GM19397 (cell line): Measurements from ENCODE around the gene HOXB5.

Source experiments
- ATAC-seq: cut with Tn5 transposase; IDR thresholded peaks from one replicate; pipeline ENCODE4 v1.9.1; 2021; ENCODE audit warnings: mild to moderate bottlenecking, moderate library complexity; ENCODE audit not compliant: unreplicated experiment

The HOXB5 gene

GRCh38 chr17:48576479-48577309 lies 16.9 kb downstream of the HOXB5 start:
- no peak for ATAC-seq

GRCh38 chr17:48575673-48576478 lies 17.7 kb downstream of the HOXB5 start:
- ATAC-seq = no peak

GRCh38 chr17:48575066-48575582 lies 18.5 kb downstream of the HOXB5 start:
- ATAC-seq = no peak

DNA sequence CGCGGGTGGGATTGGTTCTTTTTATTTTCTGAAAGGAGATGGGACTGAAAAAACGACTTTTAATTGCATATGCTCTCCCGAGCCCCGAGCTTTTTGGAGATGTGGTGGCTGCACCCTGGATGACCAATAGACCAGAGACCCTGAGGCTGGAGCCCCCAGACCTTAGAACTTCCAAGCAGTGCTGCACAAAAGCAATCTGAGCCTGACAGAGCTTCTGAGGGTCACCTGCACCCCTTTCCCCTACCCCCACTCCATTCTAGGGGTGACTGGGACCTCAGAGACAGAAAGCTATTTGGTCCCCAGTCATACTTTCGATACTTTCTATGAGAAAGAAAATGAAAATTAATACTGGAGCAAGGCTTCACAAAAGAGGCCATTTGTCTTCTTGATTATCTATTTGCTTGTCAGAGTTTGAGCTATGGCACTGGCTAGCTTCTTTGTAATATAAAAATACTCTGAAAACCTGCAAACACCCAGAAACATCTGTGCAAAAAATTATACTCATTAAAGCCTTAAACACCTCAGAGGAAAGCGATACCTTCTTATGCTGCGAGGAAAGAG lies 19.0 kb downstream of the HOXB5 start:
- ATAC-seq = no peak

GRCh38 chr17:48571826-48572417 lies 21.7 kb downstream of the HOXB5 start:
- no peak for ATAC-seq

- no peak for ATAC-seq
Measured at GRCh38 chr17:48571024-48571818, 22.4 kb downstream of the HOXB5 start.

- no peak for ATAC-seq
Measured at GRCh38 chr17:48570325-48571023, 23.1 kb downstream of the HOXB5 start.

DNA sequence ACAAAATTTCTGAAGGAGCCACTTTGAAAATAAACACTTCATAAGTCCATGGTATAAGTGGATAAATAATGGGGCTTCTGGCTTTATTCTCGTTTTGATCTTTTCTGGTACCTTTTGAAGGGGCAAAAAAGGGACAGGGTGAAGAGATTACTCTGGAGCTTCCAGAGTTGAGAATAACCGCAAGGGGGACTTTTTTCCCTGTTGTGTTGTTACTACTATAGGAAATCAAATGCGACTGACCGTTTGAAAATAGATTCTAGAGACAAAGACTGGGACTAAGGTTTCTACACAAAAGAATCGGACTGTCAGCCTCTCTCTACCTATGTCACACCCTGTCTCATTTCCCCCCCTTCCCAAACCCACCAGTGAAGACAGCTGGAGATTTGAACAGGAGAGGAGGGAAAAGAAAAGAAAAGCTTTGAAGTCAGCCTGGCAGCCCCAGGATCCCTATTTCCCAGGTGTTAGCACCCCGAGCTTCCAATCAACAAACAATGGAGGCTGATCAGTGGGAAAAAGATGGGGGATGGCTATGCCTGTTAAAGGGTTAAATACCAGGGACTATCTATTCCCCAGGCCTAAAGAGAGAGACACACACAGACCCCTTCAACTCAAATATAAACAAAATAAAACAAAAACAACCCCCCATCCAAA lies 23.8 kb downstream of the HOXB5 start:
- ATAC-seq = no peak

DNA sequence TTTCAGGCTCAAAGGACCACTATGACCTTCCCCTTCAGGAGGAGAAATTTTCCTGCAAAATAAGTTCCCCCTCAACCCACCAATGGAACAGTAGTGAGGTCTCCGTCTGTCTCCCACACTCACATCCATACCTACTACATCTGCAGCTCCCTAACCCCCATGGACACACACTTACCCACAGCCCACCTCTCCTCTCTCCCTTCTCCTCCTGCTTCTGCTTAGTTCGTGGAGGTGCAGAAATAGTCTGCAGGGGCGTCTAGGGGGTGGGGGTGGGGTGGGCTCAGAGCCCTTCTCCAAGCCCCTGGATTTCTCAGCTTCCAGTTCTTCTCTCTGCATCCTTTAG lies 24.4 kb downstream of the HOXB5 start:
- ATAC-seq = no peak

DNA sequence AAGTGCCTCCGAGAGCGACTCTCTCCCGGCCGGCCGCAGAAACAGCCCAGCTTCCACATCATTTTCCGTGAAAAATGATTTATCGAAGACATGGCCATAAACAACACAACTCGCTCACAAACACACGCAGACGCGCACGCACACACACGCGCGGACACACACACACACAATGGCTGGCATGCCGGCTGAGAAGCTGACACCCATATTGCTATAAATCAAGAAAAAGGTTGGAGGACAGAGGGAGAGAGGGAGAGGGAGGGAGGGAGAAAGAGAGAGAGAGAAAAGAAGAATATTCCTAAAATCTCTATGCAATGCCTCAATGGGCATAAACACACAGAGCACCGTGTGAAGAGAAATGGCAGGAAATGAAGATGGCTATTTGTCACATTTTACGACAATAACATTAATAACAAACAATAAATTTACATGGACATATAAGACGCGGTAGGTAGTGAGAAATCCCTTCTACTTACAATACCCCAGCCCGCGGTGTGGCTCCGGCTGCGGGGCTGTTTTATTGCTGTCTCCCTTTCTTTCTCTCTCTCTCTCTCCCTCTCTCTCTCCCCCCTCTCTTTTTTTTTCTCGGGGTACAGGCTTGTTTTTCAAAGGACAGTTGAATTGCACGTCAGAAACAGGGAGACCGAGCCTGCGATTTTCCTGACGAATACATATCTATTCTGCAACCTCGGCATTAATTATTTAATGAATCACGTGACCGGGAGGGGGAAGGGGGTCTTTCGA lies 24.9 kb downstream of the HOXB5 start:
- ATAC-seq = no peak

DNA sequence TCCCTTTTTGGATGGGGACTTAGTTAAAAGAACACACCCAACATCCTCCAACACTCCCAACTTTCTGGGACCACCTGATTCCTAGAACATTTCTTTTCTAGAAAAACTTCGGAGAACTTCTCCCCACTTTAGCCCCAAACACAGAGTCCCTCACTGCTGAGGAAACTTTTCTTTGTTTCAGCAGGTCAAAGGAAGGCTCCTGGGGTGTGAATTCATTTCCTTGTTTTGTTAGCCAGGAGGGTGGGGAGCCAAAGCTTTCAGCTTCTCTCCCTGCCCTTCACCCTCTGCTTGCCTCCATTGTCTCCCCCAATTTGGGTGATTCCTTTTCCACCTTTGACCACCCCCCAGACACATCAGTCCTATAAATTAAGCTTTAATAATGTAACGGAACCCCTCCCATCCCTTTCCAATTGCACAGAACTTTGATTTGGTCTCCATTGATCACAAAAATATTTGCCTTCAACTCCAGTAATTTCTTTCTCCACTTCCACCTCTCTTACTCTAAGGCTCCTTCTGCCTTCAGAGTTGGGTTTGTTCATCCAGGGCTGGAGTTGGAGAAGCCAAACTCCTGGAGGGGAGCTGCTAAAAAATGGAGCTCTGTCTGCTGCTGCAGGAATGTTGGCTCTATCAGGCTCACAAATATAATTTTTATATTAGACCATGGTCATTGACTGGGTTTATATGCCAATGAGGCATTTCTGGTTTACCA lies 25.8 kb downstream of the HOXB5 start:
- no peak for ATAC-seq

- no peak for ATAC-seq
Measured at GRCh38 chr17:48567209-48567608, 26.4 kb downstream of the HOXB5 start.

DNA sequence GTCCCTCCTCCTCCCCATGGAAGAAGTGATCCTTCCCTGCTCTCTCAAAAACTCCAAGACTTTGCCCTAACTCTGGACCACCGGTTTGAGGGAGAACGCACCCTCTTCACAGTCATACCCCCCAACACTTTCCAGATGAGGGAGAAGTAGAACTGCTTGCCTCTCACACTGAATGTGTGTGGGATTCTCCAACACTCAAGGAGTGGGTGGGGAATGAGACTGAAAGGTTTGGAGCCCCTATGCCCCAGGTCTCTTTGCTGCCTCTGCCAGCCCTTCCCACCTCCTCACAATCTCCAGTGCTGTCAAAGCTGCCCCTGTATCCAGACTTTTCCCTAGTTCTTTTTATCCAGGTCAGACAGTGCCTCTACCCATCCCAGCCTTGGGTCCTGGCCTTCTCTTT lies 26.9 kb downstream of the HOXB5 start:
- no peak for ATAC-seq

- no peak for ATAC-seq
Measured at GRCh38 chr17:48565925-48566710, 27.5 kb downstream of the HOXB5 start.

- ATAC-seq = no peak
Measured at GRCh38 chr17:48565022-48565554, 28.5 kb downstream of the HOXB5 start.

GRCh38 chr17:48564188-48565021 lies 29.2 kb downstream of the HOXB5 start:
- no peak for ATAC-seq
